Fibroblast of lung (primary cell): ENCODE measurements around the gene CFAP97D1. TPM values are rescaled to one million over a fixed set of nuclear protein-coding genes. Genes with fewer than 3 reads are reported as not detected.

Source experiments
- DNase-seq, 2 donors: peaks; one replicate each; pipeline versions ENCODE4 v3.0.0 to v3.0.0-alpha.2; 2010; ENCODE audit warnings: low read depth in 2 of 2
- H2AFZ ChIP-seq: 2 replicates; pipeline ENCODE4 v1.5.1; 2012; ENCODE audit warnings: low read length, control low read depth, inconsistent platforms
- H3K27ac ChIP-seq: 2 replicates; pipeline ENCODE4 v1.5.1; 2011; ENCODE audit warnings: low read length, control low read depth; ENCODE audit not compliant: insufficient read depth
- H3K27me3 ChIP-seq: 2 replicates; pipeline ENCODE4 v1.5.1; 2011; ENCODE audit warnings: mild to moderate bottlenecking, low read length; ENCODE audit not compliant: control insufficient read depth, insufficient read depth
- H3K36me3 ChIP-seq: 2 replicates; pipeline ENCODE4 v1.5.1; 2011; ENCODE audit warnings: low read length; ENCODE audit not compliant: control insufficient read depth, insufficient read depth
- H3K4me1 ChIP-seq: 2 replicates; pipeline ENCODE4 v1.5.1; 2011; ENCODE audit warnings: low read length; ENCODE audit not compliant: control insufficient read depth, insufficient read depth; ENCODE audit errors: extremely low read depth
- H3K4me2 ChIP-seq: 2 replicates; pipeline ENCODE4 v1.5.1; 2011; ENCODE audit warnings: low read length, control low read depth; ENCODE audit not compliant: insufficient read depth; ENCODE audit errors: extremely low read depth
- H3K4me3 ChIP-seq, 4 experiments: fragments of 200-600 bp in 1 of 4; sonication (generic) in 1 of 4; replicated peaks in 1 of 4; 2 replicates each; pipeline ENCODE4 v1.5.1; 2011 to 2016; ENCODE audit warnings: low read length in 4 of 4, low read depth in 3 of 4, mild to moderate bottlenecking in 3 of 4, control low read depth in 2 of 4, inconsistent platforms in 1 of 4, mixed read lengths in 1 of 4; ENCODE audit not compliant: insufficient read depth in 1 of 4; ENCODE audit errors: control extremely low read depth in 1 of 4
- H3K79me2 ChIP-seq: 2 replicates; pipeline ENCODE4 v1.5.1; 2012; ENCODE audit warnings: mild to moderate bottlenecking, low read length, inconsistent platforms; ENCODE audit not compliant: control insufficient read depth, insufficient read depth
- H3K9ac ChIP-seq: 2 replicates; pipeline ENCODE4 v1.5.1; 2011; ENCODE audit warnings: mild to moderate bottlenecking, low read length, control low read depth; ENCODE audit not compliant: insufficient read depth
- H3K9me3 ChIP-seq: 2 replicates; pipeline ENCODE4 v1.5.1; 2012; ENCODE audit warnings: low read depth, low read length; ENCODE audit not compliant: control insufficient read depth, insufficient read depth
- H4K20me1 ChIP-seq: 2 replicates; pipeline ENCODE4 v1.5.1; 2011; ENCODE audit warnings: low read length; ENCODE audit not compliant: control insufficient read depth, insufficient read depth; ENCODE audit errors: extremely low read depth
- CTCF ChIP-seq, 2 donors: IDR thresholded peaks in 1 of 2; conservative IDR thresholded peaks in 1 of 2; 1 replicate in 1 of 2; 2 replicates in 1 of 2; pipeline ENCODE4 v1.5.1; 2011 to 2012; ENCODE audit warnings: low read length in 2 of 2, control low read depth in 1 of 2, inconsistent platforms in 1 of 2, low read depth in 1 of 2, mild to moderate bottlenecking in 1 of 2
- EZH2 ChIP-seq: IDR thresholded peaks from 2 replicates; pipeline ENCODE4 v1.5.1; 2012; ENCODE audit warnings: low read length, control low read depth, mild to moderate bottlenecking; ENCODE audit errors: missing control alignments
- polyA plus RNA-seq, 2 donors: library from polyadenylated mRNA; depleted of rRNA in 1 of 2; stranded (reverse) in 1 of 2; unstranded in 1 of 2; fragments of >200 nt; gene quantifications; 2 replicates each; pipeline ENCODE4 v1.2.1, GENCODE V29; 2011 to 2012; ENCODE audit warnings: missing spikeins in 1 of 2
- total RNA-seq: library from RNA; depleted of rRNA; stranded (reverse); fragments of >200 nt; gene quantifications from 2 replicates; pipeline ENCODE4 v1.2.1, GENCODE V29; 2014

The CFAP97D1 gene
- total and polyA plus RNA-seq, 2 donors (not counting 1 experiment from before 2014, with no cell fraction given): under 0.01 to 0.02 TPM

- no peak overlapping the region for H2AFZ ChIP-seq
Observed at GRCh38 chr17:43755389-43755875, 24.8 kb upstream of the CFAP97D1 start.

GRCh38 chr17:43756201-43756600 is 24.0 kb upstream of the CFAP97D1 start:
- Histone ChIP-seq H3K79me2 (no peaks in the 10 kb centered on the region), H3K9ac (no peak overlapping the region), H2AFZ (no peak overlapping the region), H3K4me3 (no peak overlapping the region), H4K20me1 (no peaks in the 10 kb centered on the region), H3K4me1 (no peaks in the 10 kb centered on the region), H3K27ac (no peak overlapping the region), H3K36me3 (no peaks in the 10 kb centered on the region), H3K27me3 (peaks cover 28% of the 10 kb centered on the region), H3K4me2 (no peak overlapping the region), H3K9me3 (no peaks in the 10 kb centered on the region)
- no peak for TF ChIP-seq CTCF (conservative IDR thresholded peaks at IDR 0.05 in 1 of 2, IDR thresholded peaks at IDR 0.05 in 1 of 2; ENCODE audit: low read depth in 1 of 2, low read length in 2 of 2)
- no peak for TF ChIP-seq EZH2
- DNase-seq: no peak

More at GRCh38 chr17:43755389-43755875, 24.8 kb upstream of the CFAP97D1 start:
- Histone ChIP-seq H4K20me1 (no peaks in the 10 kb centered on the region), H3K4me2 (peak overlapping the region; percentile 55), H3K9me3 (no peaks in the 10 kb centered on the region), H3K4me3 (peak overlapping the region in 1 of 4 experiments; percentile 35), H3K79me2 (no peaks in the 10 kb centered on the region), H3K27ac (no peak overlapping the region), H3K9ac (no peak overlapping the region), H3K36me3 (no peaks in the 10 kb centered on the region), H3K4me1 (no peaks in the 10 kb centered on the region), H3K27me3 (peaks cover 32% of the 10 kb centered on the region)
- TF ChIP-seq CTCF (conservative IDR thresholded peaks at IDR 0.05 in 1 of 2, IDR thresholded peaks at IDR 0.05 in 1 of 2; ENCODE audit: low read depth in 1 of 2, low read length in 2 of 2): no peak
- peak; percentile 62 for TF ChIP-seq EZH2
- peak; percentile 9 to 60 for DNase-seq

- H2AFZ ChIP-seq: no peak overlapping the region
- H3K9ac ChIP-seq: no peak overlapping the region
- no peaks in the 10 kb centered on the region for H4K20me1 ChIP-seq
- no peak overlapping the region for H3K4me2 ChIP-seq
- DNase-seq: no peak
- H3K9me3 ChIP-seq: no peaks in the 10 kb centered on the region
- no peaks in the 10 kb centered on the region for H3K4me1 ChIP-seq
- H3K4me3 ChIP-seq: no peak overlapping the region
- no peak overlapping the region for H3K27ac ChIP-seq
- TF ChIP-seq CTCF (conservative IDR thresholded peaks at IDR 0.05 in 1 of 2, IDR thresholded peaks at IDR 0.05 in 1 of 2; ENCODE audit: low read depth in 1 of 2, low read length in 2 of 2) (no peak), EZH2 (no peak)
- no peaks in the 10 kb centered on the region for H3K79me2 ChIP-seq
- no peaks in the 10 kb centered on the region for H3K36me3 ChIP-seq
- peaks cover 28% of the 10 kb centered on the region for H3K27me3 ChIP-seq
Observed at GRCh38 chr17:43757171-43757660, 23.0 kb upstream of the CFAP97D1 start.
